GM12801 (cell line): ENCODE measurements around the gene USP17L26.
"Not testable (repeated sequence)": the region's sequence is repeated elsewhere in the genome, so short reads cannot be mapped to it uniquely, and the experiment has no call there.

Source experiments
- TF ChIP-seq, protein P1 (sequence below): IDR thresholded peaks from one replicate; pipeline ENCODE4 v1.5.1; 2011; ENCODE audit warnings: control low read depth; ENCODE audit not compliant: insufficient read length; ENCODE audit errors: extremely low read depth

Gene USP17L26, protein sequence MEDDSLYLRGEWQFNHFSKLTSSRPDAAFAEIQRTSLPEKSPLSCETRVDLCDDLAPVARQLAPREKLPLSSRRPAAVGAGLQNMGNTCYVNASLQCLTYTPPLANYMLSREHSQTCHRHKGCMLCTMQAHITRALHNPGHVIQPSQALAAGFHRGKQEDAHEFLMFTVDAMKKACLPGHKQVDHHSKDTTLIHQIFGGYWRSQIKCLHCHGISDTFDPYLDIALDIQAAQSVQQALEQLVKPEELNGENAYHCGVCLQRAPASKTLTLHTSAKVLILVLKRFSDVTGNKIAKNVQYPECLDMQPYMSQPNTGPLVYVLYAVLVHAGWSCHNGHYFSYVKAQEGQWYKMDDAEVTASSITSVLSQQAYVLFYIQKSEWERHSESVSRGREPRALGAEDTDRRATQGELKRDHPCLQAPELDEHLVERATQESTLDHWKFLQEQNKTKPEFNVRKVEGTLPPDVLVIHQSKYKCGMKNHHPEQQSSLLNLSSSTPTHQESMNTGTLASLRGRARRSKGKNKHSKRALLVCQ

DNA sequence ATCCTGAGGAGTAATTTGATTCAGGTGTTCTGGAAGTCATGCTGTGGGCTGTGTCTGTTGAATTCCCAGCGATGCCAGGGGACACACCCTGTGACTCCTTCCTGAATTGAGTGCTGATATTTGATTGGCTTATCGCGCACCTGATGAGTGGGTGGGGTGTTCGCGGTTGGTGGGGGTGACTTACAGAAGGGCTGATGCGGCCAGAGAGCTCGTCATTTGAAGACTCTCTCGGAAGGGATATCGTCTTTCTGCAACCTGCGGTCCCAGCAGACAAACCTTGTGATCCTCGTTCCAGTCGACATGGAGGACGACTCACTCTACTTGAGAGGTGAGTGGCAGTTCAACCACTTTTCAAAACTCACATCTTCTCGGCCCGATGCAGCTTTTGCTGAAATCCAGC, at the start of gene USP17L26:
TSS of gene USP17L26 (plus strand) at position 301 of the 400 bp plus-strand sequence. CDS start at position 301, 0 bp downstream.
- TF ChIP-seq, protein P1, sequence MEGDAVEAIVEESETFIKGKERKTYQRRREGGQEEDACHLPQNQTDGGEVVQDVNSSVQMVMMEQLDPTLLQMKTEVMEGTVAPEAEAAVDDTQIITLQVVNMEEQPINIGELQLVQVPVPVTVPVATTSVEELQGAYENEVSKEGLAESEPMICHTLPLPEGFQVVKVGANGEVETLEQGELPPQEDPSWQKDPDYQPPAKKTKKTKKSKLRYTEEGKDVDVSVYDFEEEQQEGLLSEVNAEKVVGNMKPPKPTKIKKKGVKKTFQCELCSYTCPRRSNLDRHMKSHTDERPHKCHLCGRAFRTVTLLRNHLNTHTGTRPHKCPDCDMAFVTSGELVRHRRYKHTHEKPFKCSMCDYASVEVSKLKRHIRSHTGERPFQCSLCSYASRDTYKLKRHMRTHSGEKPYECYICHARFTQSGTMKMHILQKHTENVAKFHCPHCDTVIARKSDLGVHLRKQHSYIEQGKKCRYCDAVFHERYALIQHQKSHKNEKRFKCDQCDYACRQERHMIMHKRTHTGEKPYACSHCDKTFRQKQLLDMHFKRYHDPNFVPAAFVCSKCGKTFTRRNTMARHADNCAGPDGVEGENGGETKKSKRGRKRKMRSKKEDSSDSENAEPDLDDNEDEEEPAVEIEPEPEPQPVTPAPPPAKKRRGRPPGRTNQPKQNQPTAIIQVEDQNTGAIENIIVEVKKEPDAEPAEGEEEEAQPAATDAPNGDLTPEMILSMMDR: not testable (repeated sequence)

DNA sequence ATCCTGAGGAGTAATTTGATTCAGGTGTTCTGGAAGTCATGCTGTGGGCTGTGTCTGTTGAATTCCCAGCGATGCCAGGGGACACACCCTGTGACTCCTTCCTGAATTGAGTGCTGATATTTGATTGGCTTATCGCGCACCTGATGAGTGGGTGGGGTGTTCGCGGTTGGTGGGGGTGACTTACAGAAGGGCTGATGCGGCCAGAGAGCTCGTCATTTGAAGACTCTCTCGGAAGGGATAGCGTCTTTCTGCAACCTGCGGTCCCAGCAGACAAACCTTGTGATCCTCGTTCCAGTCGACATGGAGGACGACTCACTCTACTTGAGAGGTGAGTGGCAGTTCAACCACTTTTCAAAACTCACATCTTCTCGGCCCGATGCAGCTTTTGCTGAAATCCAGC, 9.6 kb upstream of the USP17L26 start, which contains the start of gene USP17L24:
TSS of gene USP17L24 (plus strand) at position 301 of the 400 bp plus-strand sequence. CDS start at position 301, 0 bp downstream.
- TF ChIP-seq, protein P1: not testable (repeated sequence)

DNA sequence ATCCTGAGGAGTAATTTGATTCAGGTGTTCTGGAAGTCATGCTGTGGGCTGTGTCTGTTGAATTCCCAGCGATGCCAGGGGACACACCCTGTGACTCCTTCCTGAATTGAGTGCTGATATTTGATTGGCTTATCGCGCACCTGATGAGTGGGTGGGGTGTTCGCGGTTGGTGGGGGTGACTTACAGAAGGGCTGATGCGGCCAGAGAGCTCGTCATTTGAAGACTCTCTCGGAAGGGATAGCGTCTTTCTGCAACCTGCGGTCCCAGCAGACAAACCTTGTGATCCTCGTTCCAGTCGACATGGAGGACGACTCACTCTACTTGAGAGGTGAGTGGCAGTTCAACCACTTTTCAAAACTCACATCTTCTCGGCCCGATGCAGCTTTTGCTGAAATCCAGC, 4.8 kb upstream of the USP17L26 start, which contains the start of gene USP17L25:
TSS of gene USP17L25 (plus strand) at position 301 of the 400 bp plus-strand sequence. CDS start at position 301, 0 bp downstream.
- TF ChIP-seq, protein P1: not testable (repeated sequence)

DNA sequence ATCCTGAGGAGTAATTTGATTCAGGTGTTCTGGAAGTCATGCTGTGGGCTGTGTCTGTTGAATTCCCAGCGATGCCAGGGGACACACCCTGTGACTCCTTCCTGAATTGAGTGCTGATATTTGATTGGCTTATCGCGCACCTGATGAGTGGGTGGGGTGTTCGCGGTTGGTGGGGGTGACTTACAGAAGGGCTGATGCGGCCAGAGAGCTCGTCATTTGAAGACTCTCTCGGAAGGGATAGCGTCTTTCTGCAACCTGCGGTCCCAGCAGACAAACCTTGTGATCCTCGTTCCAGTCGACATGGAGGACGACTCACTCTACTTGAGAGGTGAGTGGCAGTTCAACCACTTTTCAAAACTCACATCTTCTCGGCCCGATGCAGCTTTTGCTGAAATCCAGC, 4.6 kb downstream of the USP17L26 start, which contains the start of gene USP17L5:
TSS of gene USP17L5 (plus strand) at position 301 of the 400 bp plus-strand sequence. CDS start at position 301, 0 bp downstream.
- TF ChIP-seq, protein P1: not testable (repeated sequence)

DNA sequence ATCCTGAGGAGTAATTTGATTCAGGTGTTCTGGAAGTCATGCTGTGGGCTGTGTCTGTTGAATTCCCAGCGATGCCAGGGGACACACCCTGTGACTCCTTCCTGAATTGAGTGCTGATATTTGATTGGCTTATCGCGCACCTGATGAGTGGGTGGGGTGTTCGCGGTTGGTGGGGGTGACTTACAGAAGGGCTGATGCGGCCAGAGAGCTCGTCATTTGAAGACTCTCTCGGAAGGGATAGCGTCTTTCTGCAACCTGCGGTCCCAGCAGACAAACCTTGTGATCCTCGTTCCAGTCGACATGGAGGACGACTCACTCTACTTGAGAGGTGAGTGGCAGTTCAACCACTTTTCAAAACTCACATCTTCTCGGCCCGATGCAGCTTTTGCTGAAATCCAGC, 9.4 kb downstream of the USP17L26 start, which contains the start of gene USP17L27:
TSS of gene USP17L27 (plus strand) at position 301 of the 400 bp plus-strand sequence. CDS start at position 301, 0 bp downstream.
- TF ChIP-seq, protein P1: not testable (repeated sequence)

DNA sequence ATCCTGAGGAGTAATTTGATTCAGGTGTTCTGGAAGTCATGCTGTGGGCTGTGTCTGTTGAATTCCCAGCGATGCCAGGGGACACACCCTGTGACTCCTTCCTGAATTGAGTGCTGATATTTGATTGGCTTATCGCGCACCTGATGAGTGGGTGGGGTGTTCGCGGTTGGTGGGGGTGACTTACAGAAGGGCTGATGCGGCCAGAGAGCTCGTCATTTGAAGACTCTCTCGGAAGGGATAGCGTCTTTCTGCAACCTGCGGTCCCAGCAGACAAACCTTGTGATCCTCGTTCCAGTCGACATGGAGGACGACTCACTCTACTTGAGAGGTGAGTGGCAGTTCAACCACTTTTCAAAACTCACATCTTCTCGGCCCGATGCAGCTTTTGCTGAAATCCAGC, 14.1 kb downstream of the USP17L26 start, which contains the start of gene USP17L28:
TSS of gene USP17L28 (plus strand) at position 301 of the 400 bp plus-strand sequence. CDS start at position 301, 0 bp downstream.
- TF ChIP-seq, protein P1: not testable (repeated sequence)

DNA sequence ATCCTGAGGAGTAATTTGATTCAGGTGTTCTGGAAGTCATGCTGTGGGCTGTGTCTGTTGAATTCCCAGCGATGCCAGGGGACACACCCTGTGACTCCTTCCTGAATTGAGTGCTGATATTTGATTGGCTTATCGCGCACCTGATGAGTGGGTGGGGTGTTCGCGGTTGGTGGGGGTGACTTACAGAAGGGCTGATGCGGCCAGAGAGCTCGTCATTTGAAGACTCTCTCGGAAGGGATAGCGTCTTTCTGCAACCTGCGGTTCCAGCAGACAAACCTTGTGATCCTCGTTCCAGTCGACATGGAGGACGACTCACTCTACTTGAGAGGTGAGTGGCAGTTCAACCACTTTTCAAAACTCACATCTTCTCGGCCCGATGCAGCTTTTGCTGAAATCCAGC, 18.9 kb downstream of the USP17L26 start, which contains the start of gene USP17L29:
TSS of gene USP17L29 (plus strand) at position 301 of the 400 bp plus-strand sequence. CDS start at position 301, 0 bp downstream.
- TF ChIP-seq, protein P1: not testable (repeated sequence)
